NCI-H2171 (cell line): ENCODE measurements around the gene ADK.
A peak's percentile ranks its signal among the peaks of the same experiment; 100 is the strongest.

ENCODE experiments used
- DNase-seq: peaks from one replicate; lab custom pipeline; 2025; lab: John Stamatoyannopoulos, UW

Gene ADK

GRCh38 chr10:74602576-74602975 is 451.6 kb downstream of the ADK start:
- DNase-seq, result no peak

- DNase-seq, result no peak
Measured at GRCh38 chr10:74610299-74610698, 459.3 kb downstream of the ADK start.

DNA sequence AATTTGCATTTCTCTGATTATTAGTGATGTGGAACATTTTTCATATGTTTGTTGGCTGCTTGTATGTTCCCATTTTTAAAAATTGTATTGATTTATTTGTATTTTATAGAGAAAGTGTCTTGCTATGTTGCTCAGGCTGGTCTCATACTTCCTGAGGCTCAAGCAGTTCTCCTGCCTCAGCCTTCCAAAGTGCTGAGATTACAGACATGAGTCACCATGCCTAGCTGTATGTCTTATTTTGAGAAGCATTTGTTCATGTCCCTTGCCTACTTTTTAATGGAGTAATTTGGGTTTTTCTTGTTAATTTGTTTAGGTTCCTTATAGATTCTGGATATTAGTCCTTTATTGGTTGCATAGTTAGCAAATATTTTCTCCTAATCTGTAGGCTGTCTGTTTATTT is 461.2 kb downstream of the ADK start:
- no peak for DNase-seq

GRCh38 chr10:74620626-74621025 is 469.6 kb downstream of the ADK start:
- no peak for DNase-seq

DNA sequence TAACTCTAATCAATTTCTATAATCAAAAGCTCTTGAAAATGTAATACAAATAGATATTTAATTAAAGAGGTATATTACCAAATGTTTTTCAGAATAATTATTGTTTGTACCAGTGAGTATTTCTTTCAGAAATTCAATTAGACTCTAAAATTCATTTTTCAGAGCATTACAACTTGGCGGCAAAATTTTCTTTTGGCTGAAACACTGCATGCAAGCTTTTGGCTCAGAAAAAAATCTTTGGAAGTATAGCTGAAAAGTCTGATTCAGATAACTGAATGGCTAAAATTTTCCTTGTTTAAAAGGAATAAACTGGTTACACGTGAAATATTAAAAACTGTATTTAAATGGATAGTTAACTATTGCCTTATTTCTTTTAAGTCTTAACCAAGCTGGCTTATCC is 472.8 kb downstream of the ADK start:
- no peak for DNase-seq

- no peak for DNase-seq
Measured at GRCh38 chr10:74624501-74624900, 473.5 kb downstream of the ADK start.

DNA sequence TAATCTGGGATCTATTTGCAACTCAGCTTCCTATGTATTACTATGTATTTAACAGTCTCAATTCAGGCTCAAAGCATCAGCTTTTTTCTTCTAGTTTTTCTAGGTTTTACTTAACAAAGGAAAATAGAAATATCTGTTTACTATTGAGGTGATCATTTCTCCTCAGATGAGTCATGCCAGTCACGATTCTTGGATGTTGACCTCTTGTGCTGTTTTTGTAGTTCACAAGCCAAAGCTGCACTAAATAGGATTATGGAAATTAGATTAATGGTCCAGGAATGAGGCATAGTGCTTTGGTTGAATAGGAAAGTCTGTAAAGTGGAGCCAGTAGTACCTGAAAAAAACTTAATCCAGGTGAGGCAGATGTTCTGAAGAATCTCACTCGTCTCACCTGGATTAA is 477.1 kb downstream of the ADK start:
- no peak for DNase-seq

DNA sequence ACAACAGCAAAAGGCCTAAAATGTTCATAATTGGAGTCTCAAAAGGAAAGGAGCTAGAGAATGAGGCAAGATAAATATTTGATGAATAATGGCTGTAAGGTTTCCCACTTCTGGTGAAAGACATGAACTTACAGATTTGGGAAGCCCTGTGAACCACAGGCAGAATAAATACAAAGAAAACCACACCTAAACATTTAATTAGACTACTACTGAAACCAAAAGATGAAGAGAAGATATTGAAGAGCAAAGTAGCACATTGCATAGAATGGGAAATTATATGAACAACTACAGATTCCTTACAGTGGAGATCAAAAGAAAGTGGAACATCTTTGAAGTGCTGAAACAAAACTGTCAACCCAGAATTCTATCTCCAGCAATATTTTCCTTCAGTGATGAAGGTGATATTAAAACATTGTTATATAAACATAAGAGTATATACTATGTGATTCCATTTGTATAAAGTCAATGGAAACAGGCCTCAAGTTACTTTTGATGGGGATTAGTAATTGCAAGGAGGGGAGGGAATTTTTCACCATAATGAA is 484.0 kb downstream of the ADK start:
- no peak for DNase-seq

DNA sequence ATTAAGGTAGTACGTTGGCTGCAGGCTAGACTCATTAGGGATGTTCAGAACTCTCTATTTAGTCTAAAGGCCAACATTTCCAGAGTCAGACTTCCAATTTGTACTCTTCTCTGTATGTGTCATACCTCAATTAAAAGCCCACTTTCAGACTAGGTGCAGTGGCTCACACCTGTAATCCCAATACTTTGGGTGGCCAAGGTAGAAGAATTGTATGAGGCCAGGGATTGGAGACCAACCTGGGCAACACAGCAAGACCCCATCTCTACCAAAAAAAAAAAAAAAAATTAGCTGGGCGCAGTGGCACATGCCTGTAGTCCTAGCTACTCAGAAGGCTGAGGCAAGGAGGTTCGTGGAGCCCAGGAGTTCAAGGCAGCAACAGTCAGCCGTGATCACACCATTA is 484.6 kb downstream of the ADK start:
- no peak for DNase-seq

GRCh38 chr10:74637685-74638084 is 486.7 kb downstream of the ADK start:
- no peak for DNase-seq

GRCh38 chr10:74640134-74640921 is 489.3 kb downstream of the ADK start:
- DNase-seq, result peak; percentile 91

- DNase-seq, result no peak
Measured at GRCh38 chr10:74641659-74642058, 490.6 kb downstream of the ADK start.

GRCh38 chr10:74642901-74643595 is 492.0 kb downstream of the ADK start:
- no peak for DNase-seq

DNA sequence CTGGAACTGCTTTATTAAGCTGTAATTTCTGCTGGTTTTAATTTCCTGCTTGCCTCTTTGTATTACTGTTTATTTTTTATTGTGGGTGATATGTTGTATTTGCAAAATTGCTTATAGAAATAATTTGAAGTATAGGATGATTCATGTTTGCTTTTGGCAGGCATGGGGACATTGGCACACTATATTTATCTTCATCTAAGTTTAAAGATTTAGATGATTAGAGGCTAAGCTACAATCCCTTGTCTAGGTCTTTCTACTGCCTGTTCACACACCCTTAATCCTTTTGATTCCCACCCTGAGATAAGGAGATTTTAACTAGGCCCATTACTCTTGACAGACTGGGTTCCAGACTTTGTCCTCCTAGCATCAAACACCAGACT is 492.6 kb downstream of the ADK start:
- DNase-seq, result no peak

DNA sequence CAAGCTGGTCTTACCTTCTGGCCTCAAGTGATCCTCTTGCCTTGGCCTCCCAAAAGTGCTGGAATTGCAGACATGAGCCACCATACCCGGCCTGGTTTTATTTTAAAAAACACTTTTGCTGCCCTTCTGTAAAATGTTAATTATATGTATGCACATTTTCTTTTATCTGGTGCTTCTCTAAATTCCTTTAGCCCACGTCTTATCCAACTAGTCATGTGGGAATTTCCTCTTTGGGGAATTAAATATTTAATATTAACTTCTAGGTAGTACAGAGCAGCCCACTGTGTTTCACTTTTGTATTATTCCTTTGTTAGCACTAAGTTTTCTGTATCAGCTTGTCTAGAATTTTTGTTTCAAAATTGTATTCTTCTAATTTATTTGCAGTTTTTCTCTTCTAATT is 493.7 kb downstream of the ADK start:
- DNase-seq, result no peak

DNA sequence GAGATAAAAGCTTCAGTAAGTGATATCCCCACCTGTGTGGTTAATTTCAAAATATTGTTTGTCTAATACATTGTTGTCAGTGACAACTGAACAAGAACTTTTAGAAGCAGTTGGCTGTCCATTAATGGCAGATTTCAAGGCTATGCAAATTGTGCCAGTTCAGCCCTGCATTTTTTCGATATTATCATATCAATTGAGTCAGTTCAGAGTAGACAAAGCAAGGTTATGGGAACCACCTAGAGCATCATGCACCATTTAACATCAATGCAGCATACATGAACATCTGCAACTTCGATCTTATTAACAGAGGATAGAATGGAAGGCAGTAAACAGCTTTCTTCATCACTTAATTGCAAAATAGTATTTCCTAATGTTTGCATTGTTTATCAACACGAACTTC is 494.7 kb downstream of the ADK start:
- no peak for DNase-seq

- no peak for DNase-seq
Measured at GRCh38 chr10:74650613-74651012, 499.6 kb downstream of the ADK start.

- no peak for DNase-seq
Measured at GRCh38 chr10:74651565-74651964, 500.5 kb downstream of the ADK start.

DNA sequence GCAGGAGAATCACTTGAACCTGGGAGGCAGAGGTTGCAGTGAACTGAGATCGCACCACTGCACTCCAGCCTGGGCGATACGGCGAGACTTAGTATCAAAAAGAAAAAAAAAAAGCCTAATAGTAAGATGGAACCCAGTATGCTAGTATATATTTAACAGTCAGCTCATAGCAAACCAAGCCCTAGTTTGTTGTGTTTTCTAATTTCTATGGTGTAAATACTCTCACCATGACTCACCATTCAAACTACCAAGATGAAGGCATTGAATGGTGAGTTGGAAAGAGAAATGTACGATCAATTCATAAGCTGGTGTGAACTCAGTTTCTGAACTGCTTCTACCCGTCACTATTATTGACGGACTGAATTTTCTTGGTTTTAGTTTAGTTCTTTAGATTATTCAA is 501.6 kb downstream of the ADK start:
- no peak for DNase-seq

DNA sequence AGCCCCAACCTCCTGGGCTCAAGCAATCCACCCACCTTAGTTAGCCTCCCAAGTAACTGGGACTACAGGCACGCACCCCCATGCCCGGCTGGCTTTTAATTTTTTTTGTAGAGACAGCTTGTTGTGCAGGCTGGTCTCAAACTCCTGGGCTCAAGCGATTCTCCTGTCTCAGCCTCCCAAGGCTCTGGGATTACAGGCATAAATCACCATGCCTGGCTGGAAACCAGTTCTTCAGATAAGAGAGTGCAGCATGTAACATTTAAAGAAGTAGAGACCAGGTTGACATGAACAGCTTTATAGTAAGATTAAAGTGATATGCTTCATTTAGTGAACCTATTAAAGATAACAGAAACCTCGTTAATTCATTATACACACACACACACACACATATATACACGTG is 507.5 kb downstream of the ADK start:
- no peak for DNase-seq

GRCh38 chr10:74662635-74663034 is 511.6 kb downstream of the ADK start:
- no peak for DNase-seq

DNA sequence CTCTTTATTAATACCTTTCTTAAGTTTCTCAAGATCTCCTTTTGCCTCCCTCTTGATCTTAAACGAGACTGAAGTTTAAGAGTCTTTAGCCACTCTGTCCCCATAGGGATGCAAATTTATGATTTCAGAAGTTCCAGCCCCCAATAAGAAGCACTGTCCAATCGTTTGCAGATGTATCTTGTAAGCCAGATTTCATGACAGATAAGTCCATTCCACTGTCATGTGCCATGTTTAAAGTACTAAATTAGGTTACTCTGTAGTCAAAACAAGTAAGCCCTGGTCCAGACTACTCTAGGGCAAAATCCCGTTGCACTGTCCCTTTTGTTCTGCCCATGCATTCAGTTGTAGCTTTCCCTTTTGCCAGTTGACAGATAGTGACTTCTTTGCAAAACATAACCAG is 518.2 kb downstream of the ADK start:
- DNase-seq, result no peak

DNA sequence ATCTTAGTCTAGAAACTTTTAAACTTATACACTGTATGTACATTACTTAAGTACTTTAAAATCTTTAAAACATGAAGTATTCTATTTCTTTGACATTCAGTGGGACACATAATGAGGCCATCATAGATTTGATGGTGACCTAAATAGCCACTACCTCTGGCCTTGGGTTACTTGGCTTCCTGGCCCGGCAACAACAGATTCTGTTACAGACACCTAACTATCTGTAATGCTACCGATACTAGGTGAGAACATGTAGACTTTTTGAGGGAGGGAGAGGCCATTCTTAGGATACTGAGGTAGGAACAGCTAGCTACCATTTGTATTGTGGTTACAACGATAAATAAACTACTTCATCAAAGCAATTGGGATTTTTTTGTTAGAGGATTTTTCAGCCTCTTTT is 520.7 kb downstream of the ADK start:
- no peak for DNase-seq
